GM23248 (cell line): ENCODE results near the gene AGMO.

Experiments used
- EZH2 ChIP-seq: fragments of 200-600 bp; sonication (generic); IDR thresholded peaks from 2 replicates; pipeline ENCODE4 v1.6.1; 2018; ENCODE audit warnings: antibody characterized with exemption, mild to moderate bottlenecking; ENCODE audit not compliant: insufficient read depth, poor library complexity, severe bottlenecking
- EZH2phosphoT487 ChIP-seq: fragments of 200-600 bp; sonication (generic); IDR thresholded peaks from 2 replicates; pipeline ENCODE4 v1.6.1; 2018; ENCODE audit warnings: antibody characterized with exemption, moderate library complexity, mild to moderate bottlenecking, low read depth; ENCODE audit not compliant: insufficient read depth

GRCh38 chr7:15560968-15561367 is 847 bp downstream of the AGMO start:
- no peak for TF ChIP-seq EZH2
- TF ChIP-seq EZH2phosphoT487, result no peak
